IPS-18c (cell line): ENCODE measurements around the gene RIN1.
A peak's percentile ranks its signal among the peaks of the same experiment; 100 is the strongest.
"Not testable (repeated sequence)": the region's sequence is repeated elsewhere in the genome, so short reads cannot be mapped to it uniquely, and the experiment has no call there.

Experiments
- H3K4me3 ChIP-seq: 2 replicates; pipeline ENCODE4 v1.7.0; 2013; ENCODE audit warnings: low read depth, mild to moderate bottlenecking, low read length, moderate library complexity; ENCODE audit not compliant: insufficient read depth
- H3K9me3 ChIP-seq: one replicate; pipeline ENCODE4 v1.6.1; 2013; ENCODE audit warnings: mild to moderate bottlenecking, low read length, moderate library complexity; ENCODE audit not compliant: control insufficient read depth, insufficient read depth

Gene RIN1

DNA sequence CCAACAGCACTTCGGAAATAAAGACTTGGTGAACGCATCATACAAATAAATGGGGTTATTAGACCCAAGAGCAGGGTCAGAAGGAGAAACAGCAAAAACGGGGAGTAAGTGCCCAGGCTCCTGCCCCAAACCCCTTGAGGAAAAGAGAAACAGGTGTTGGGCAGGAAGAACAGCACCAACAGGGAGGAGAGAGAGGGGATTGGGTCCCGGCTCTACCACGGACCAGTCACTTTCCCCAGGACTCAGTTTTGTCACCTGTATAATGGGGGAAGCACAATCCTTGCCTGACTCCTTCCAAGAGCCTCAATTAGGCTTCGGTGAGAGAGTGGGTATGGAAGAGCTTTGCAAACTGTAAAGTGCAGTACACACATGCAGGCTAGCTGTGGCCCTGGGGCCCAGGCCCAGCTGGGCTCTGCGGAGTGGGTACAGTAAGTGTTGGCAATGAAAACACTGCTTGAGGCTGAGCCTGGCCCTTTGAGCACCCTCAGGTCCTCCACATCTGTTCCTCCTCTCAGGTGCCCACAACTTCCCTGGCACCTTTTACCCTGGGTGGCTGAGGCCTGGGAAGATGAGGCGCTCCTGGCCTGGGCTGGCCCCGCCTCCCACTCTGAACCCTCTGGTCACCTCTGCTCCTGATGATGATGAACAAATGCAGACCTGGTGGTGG is 26.4 kb upstream of the RIN1 start:
- H3K4me3 ChIP-seq = no peak overlapping the region
- no peaks in the 10 kb centered on the region for H3K9me3 ChIP-seq

GRCh38 chr11:66361502-66361941 is 25.3 kb upstream of the RIN1 start:
- Histone ChIP-seq H3K9me3 (no peaks in the 10 kb centered on the region), H3K4me3 (no peak overlapping the region)

GRCh38 chr11:66360406-66361073 is 24.3 kb upstream of the RIN1 start:
- Histone ChIP-seq H3K9me3 (no peaks in the 10 kb centered on the region), H3K4me3 (no peak overlapping the region)

- H3K4me3 ChIP-seq = no peak overlapping the region
- no peaks in the 10 kb centered on the region for H3K9me3 ChIP-seq
Measured at GRCh38 chr11:66359662-66360087, 23.4 kb upstream of the RIN1 start.

DNA sequence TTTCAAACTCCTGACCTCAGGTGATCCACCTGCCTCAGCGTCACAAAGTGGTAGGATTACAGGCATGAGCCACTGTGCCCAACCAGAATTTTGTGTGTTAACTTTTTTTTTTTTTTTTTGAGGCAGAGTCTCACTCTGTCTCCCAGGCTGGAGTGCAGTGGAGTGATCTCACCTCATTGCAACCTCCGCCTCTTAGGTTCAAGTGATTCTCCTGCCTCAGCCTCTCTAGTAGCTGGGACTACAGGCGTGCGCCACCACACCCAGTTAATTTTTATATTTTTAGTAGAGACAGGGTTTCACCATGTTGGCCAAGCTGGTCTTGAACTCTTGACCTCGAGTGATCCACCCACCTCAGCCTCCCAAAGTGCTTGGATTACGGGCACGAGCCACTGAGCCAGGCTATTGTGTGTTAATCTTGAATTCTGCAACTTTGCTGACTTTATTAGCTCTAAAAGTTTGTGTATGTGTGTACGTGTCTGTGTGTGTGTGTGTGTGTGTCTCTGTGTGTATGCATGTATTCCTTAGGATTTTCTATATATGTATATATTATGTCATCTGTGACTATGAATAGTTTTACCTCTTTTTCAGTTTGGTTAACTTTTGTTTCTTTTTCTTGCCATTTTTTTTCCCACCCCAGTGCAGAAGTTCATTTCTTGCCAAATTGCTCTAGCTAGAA is 14.5 kb upstream of the RIN1 start:
- H3K9me3 ChIP-seq, H3K4me3 ChIP-seq: not testable (repeated sequence)

- H3K9me3 ChIP-seq = no peaks in the 10 kb centered on the region
- no peak overlapping the region for H3K4me3 ChIP-seq
Measured at GRCh38 chr11:66349084-66349386, 12.8 kb upstream of the RIN1 start.

GRCh38 chr11:66347425-66348276 is 11.4 kb upstream of the RIN1 start, which contains the start of gene B4GAT1:
B4GAT1 (minus strand) TSS chr11:66347629; CDS start chr11:66347545, 84 bp downstream.
- Histone ChIP-seq H3K4me3 (peak within 1 kb of the TSS; percentile 83), H3K9me3 (no peaks in the 10 kb centered on the region)

- peak overlapping the region; percentile 83 for H3K4me3 ChIP-seq
- H3K9me3 ChIP-seq = no peaks in the 10 kb centered on the region
Measured at GRCh38 chr11:66346476-66347424, 10.5 kb upstream of the RIN1 start.

- Histone ChIP-seq H3K9me3 (no peaks in the 10 kb centered on the region), H3K4me3 (peak overlapping the region; percentile 99)
Measured at GRCh38 chr11:66345316-66345649, 9.0 kb upstream of the RIN1 start.

DNA sequence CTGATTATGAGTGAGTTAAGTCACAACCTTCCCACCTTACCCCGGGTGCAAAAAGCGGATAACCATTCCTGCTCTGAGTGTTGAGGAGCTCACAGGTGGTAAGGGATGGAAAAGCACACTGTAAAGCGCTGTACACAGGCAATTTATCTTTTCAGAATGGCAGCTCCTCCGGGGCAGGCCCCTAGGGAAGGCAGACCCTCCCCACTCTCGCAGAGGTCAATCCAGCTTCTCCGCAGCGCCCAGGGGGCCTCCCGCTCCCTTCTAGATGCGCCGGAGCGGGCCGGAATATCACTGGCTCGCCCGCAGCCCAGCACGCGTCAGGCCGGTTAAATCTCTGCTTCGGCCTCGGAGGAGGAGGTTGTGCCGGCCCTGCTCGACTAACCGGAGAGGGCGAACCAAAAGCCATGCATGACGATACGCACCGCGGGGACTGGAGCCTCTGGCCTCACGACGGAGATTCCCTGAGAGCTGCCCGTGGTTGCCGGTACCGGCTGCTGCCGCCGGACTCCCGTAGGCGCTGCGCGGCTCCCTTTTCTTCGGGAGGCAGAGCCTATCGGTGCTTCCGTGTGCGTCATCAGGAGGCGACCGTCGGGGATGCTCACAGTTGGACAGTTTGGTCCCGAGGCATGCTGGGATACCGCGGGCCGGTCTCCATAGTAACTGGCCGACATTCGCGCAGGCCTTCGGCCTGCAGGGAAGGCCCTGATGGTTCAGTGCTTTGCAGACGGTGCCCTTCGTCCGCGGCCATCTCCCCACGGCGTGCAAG is 8.5 kb upstream of the RIN1 start, which contains the start of gene BRMS1:
BRMS1 (minus strand) TSS at position 555 of the 766 bp plus-strand sequence. CDS start 2,870 bp downstream, outside the sequence.
- H3K9me3 ChIP-seq = no peaks in the 10 kb centered on the region

GRCh38 chr11:66343176-66343575 is 6.9 kb upstream of the RIN1 start:
- Histone ChIP-seq H3K4me3 (no peak overlapping the region), H3K9me3 (no peaks in the 10 kb centered on the region)

More for the DNA sequence above, 8.5 kb upstream of the RIN1 start, which contains the start of gene BRMS1:
- peak within 1 kb of the TSS; percentile 99 for H3K4me3 ChIP-seq

GRCh38 chr11:66341502-66342126 is 5.4 kb upstream of the RIN1 start:
- H3K4me3 ChIP-seq = no peak overlapping the region
- H3K9me3 ChIP-seq = no peaks in the 10 kb centered on the region

DNA sequence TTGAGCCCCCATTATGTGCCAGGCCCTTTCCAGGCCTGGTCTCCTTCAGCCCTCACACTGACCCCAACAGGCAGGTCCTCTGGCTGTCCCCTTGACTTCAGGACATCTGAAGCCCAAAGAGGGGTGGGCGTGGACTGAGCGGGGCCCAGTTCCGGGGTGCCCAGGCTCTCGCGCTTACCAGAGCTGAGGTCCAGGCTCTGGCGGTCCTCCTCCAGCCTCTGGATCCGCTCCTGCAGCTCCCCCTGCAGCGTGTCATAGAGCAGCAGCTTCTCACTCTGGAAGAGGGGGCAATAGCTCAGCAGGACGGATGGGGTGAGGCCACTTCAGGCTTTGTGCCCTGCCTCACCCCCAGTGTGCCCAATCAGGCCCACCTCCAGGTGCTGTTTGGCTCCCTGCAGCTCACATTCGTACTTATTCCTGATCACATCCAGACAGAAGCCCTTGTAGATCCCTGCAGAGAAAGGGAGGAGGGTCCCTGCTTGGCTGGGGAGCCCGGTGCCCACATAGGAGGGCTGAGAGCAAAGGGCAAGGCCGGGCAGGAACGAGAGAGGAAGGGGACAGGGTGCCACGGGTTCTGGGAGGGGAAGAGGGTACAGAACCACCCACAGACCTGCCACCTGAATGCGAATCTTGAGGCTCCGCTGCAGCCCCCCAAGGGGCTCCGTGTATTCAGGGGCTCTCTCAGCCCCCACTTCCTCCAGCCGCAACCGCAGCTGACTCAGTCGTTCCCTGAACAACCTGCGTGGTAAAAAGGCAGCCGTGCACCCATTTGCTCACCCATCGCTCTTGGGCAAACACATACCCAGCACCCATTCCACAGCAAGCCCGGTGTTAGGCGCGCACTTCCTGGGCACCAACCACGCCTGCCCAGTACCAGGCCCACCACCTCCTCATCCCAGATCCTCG is 4.6 kb upstream of the RIN1 start:
- no peak overlapping the region for H3K4me3 ChIP-seq
- H3K9me3 ChIP-seq = no peaks in the 10 kb centered on the region

- no peak overlapping the region for H3K4me3 ChIP-seq
Measured at GRCh38 chr11:66339686-66340483, 3.7 kb upstream of the RIN1 start.

More at GRCh38 chr11:66339686-66340483, 3.7 kb upstream of the RIN1 start:
- H3K9me3 ChIP-seq = peaks cover 2% of the 10 kb centered on the region
